CD14-positive monocyte (primary cell): ENCODE measurements around the gene PDXP. TPM values are rescaled to one million over a fixed set of nuclear protein-coding genes. Genes with fewer than 3 reads are reported as not detected.

Experiments
- DNase-seq, 3 donors: peaks; one replicate each; pipeline ENCODE4 v3.0.0-alpha.2; 2011 to 2022
- H2AFZ ChIP-seq: 2 replicates; pipeline ENCODE4 v1.6.0; 2012; ENCODE audit warnings: mild to moderate bottlenecking, low read depth, low read length, inconsistent platforms; ENCODE audit not compliant: insufficient read depth, poor library complexity, severe bottlenecking
- H3K27ac ChIP-seq, 2 donors: 1 replicate in 1 of 2; 2 replicates in 1 of 2; pipeline ENCODE4 v1.5.1; 2012 to 2013; ENCODE audit warnings: low read length in 2 of 2, control low read depth in 1 of 2, inconsistent platforms in 1 of 2, low read depth in 1 of 2, mild to moderate bottlenecking in 1 of 2
- H3K27me3 ChIP-seq, 2 donors: one replicate each; pipeline versions ENCODE4 v1.6.0 to v1.6.1; 2011 to 2013; ENCODE audit warnings: low read length in 2 of 2; ENCODE audit not compliant: control insufficient read depth in 2 of 2, insufficient read depth in 2 of 2
- H3K36me3 ChIP-seq, 2 donors: replicated peaks in 1 of 2; 1 replicate in 1 of 2; 2 replicates in 1 of 2; pipeline versions ENCODE4 v1.5.1 to v1.6.1; 2012 to 2013; ENCODE audit warnings: low read length in 2 of 2, control low read depth in 1 of 2, inconsistent platforms in 1 of 2, mild to moderate bottlenecking in 1 of 2; ENCODE audit not compliant: insufficient read depth in 2 of 2, control insufficient read depth in 1 of 2
- H3K4me1 ChIP-seq, 2 donors: 1 replicate in 1 of 2; 2 replicates in 1 of 2; pipeline versions ENCODE4 v1.5.1 to v1.6.1; 2012 to 2013; ENCODE audit warnings: low read length in 2 of 2, control low read depth in 1 of 2, inconsistent platforms in 1 of 2, mild to moderate bottlenecking in 1 of 2, moderate library complexity in 1 of 2; ENCODE audit not compliant: insufficient read depth in 2 of 2, control insufficient read depth in 1 of 2
- H3K4me2 ChIP-seq: replicated peaks from 2 replicates; pipeline ENCODE3; 2012; ENCODE audit warnings: low read length, moderate library complexity, mild to moderate bottlenecking; ENCODE audit not compliant: poor library complexity, severe bottlenecking; ENCODE audit errors: extremely low read depth
- H3K4me3 ChIP-seq, 3 experiments: fragments of 200-600 bp in 1 of 3; sonication (generic) in 1 of 3; replicated peaks in 1 of 3; 1 replicate in 2 of 3; 2 replicates in 1 of 3; pipeline ENCODE4 v1.5.1; 2011 to 2013; ENCODE audit warnings: low read length in 3 of 3, mild to moderate bottlenecking in 3 of 3, control low read depth in 2 of 3, low read depth in 2 of 3, inconsistent platforms in 1 of 3, moderate library complexity in 1 of 3
- H3K79me2 ChIP-seq: 2 replicates; pipeline ENCODE4 v1.6.0; 2012; ENCODE audit warnings: mild to moderate bottlenecking, control low read depth, inconsistent platforms, low read length, moderate library complexity; ENCODE audit not compliant: insufficient read depth
- H3K9ac ChIP-seq: 2 replicates; pipeline ENCODE4 v1.6.0; 2017; ENCODE audit warnings: low read length, mild to moderate bottlenecking; ENCODE audit not compliant: insufficient read depth, poor library complexity, severe bottlenecking
- H3K9me3 ChIP-seq, 2 donors: replicated peaks in 1 of 2; 1 replicate in 1 of 2; 2 replicates in 1 of 2; pipeline versions ENCODE4 v1.5.1 to v1.6.1; 2012 to 2013; ENCODE audit warnings: low read length in 2 of 2, control low read depth in 1 of 2; ENCODE audit not compliant: control insufficient read depth in 1 of 2, insufficient read depth in 1 of 2
- H4K20me1 ChIP-seq: 2 replicates; pipeline ENCODE4 v1.6.0; 2012; ENCODE audit warnings: mild to moderate bottlenecking, low read length, control low read depth, moderate library complexity; ENCODE audit not compliant: insufficient read depth
- H3K27ac Mint-ChIP-seq, 7 donors: one replicate each; pipeline ENCODE4 v1.8.0; 2020; ENCODE audit warnings: mild to moderate bottlenecking in 7 of 7, mixed read lengths in 7 of 7, moderate library complexity in 6 of 7, inconsistent platforms in 2 of 7
- H3K27me3 Mint-ChIP-seq, 3 donors: one replicate each; pipeline ENCODE4 v1.8.0; 2021 to 2022; ENCODE audit warnings: low read depth in 3 of 3, mild to moderate bottlenecking in 3 of 3, mixed read lengths in 3 of 3, moderate library complexity in 3 of 3, inconsistent platforms in 1 of 3
- H3K36me3 Mint-ChIP-seq, 2 donors: one replicate each; pipeline ENCODE4 v1.8.0; 2020; ENCODE audit warnings: mixed read lengths in 2 of 2, inconsistent platforms in 1 of 2, mild to moderate bottlenecking in 1 of 2
- H3K4me1 Mint-ChIP-seq: one replicate; pipeline ENCODE4 v1.8.0; 2020; ENCODE audit warnings: mild to moderate bottlenecking, mixed read lengths
- H3K4me3 Mint-ChIP-seq, 2 donors: one replicate each; pipeline ENCODE4 v1.8.0; 2020; ENCODE audit warnings: mild to moderate bottlenecking in 2 of 2, mixed read lengths in 2 of 2, moderate library complexity in 1 of 2
- H3K9me3 Mint-ChIP-seq, 7 donors: one replicate each; pipeline ENCODE4 v1.8.0; 2020 to 2022; ENCODE audit warnings: mixed read lengths in 7 of 7, mild to moderate bottlenecking in 6 of 7, moderate library complexity in 6 of 7, inconsistent platforms in 2 of 7
- CTCF ChIP-seq: fragments of 200-600 bp; IDR thresholded peaks from one replicate; pipeline ENCODE4 v1.8.0; 2022; ENCODE audit warnings: antibody characterized with exemption, mild to moderate bottlenecking
- WGBS: methylation state at CpG from one replicate; pipeline ENCODE4 v1.1.5; 2013; ENCODE audit warnings: missing lambda C conversion rate; ENCODE audit not compliant: insufficient coverage; 5-methylcytosine and 5-hydroxymethylcytosine counted together
- intact Hi-C, 2 donors: fragments of 100-400 bp; cut with micrococcal nuclease; formaldehyde crosslinking; loops; one replicate each; pipeline versions ENCODE4 v1.15.0 to v1.15.1; 2023
- polyA plus RNA-seq, 3 donors: library from polyadenylated mRNA; depleted of rRNA in 1 of 3; unstranded in 2 of 3; stranded (reverse) in 1 of 3; fragments of 300-500 nt in 2 of 3; fragments of >200 nt in 1 of 3; fragmentation: Illumina TruSeq in 2 of 3; gene quantifications; 1 replicate in 2 of 3; 2 replicates in 1 of 3; pipeline ENCODE4 v1.2.3, GENCODE V29; 2012 to 2021

PDXP gene
- polyA plus RNA-seq, 3 donors = 1.0 to 4.7 (median 4.3) TPM

DNA sequence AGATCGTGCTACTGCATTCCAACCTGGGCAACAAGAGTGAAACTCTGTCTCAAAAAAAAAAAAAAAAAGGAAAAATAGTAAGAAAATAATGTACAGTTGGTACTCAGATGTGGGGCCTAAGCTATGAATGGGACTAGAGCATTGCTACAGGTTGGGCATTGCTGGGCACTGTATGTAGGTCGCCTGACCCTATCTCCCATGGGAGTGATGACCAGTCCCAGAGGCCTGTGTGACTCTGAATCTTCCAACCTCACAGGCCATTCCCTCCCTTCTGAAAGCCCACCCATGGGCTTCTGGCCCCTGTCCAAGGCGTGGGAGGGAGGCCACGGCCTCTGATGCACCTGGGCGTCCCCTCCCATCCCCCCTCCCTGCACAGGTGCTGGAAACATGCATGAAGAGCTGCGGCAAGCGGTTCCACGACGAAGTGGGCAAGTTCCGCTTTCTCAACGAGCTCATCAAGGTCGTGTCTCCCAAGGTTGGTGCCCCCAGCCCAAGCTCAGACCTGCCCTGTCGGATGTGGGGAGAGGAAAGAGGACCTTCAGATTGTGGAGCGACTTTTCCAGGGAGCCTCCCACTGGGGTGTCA lies 40.4 kb upstream of the PDXP start:
- Histone ChIP-seq H3K27ac (no peak overlapping the region), H3K79me2 (peaks cover 1% of the 10 kb centered on the region), H3K4me1 (no peaks in the 10 kb centered on the region), H3K9me3 (no peaks in the 10 kb centered on the region), H3K4me2 (no peak overlapping the region), H3K27me3 (no peaks in the 10 kb centered on the region), H4K20me1 (peaks cover 6% of the 10 kb centered on the region), H3K9ac (no peak overlapping the region), H3K4me3 (no peak overlapping the region), H3K36me3 (peaks cover 71 to 87% of the 10 kb centered on the region in 2 donors), H2AFZ (no peak overlapping the region)
- H3K4me1 Mint-ChIP-seq = peaks cover 2% of the 10 kb centered on the region
- peaks cover 0 to 1% (median 0%) of the 10 kb centered on the region in 3 donors for H3K27me3 Mint-ChIP-seq
- peaks cover 69 to 95% of the 10 kb centered on the region in 2 donors for H3K36me3 Mint-ChIP-seq
- intact Hi-C loops = no loop called here
- no peak for TF ChIP-seq CTCF
- no peak overlapping the region for H3K4me3 Mint-ChIP-seq
- H3K9me3 Mint-ChIP-seq = no peaks in the 10 kb centered on the region
- WGBS = 96% methylated on average over 10 of the region's 14 CpGs
- peak overlapping the region in 2 of 7 donors; percentile 20 to 45 for H3K27ac Mint-ChIP-seq
- DNase-seq = peak in 1 of 3 donors; percentile 9

GRCh38 chr22:37618674-37619073 lies 39.8 kb upstream of the PDXP start:
- Mint-ChIP-seq H3K36me3 (peaks cover 69 to 92% of the 10 kb centered on the region in 2 donors), H3K27me3 (peaks cover 0 to 1% (median 0%) of the 10 kb centered on the region in 3 donors), H3K9me3 (no peaks in the 10 kb centered on the region), H3K4me1 (peaks cover 1% of the 10 kb centered on the region), H3K27ac (peak overlapping the region in 3 of 7 donors; percentile 20 to 45 (median 37)), H3K4me3 (no peak overlapping the region)
- no peak for DNase-seq
- Histone ChIP-seq H2AFZ (no peak overlapping the region), H4K20me1 (peaks cover 9% of the 10 kb centered on the region), H3K9me3 (no peaks in the 10 kb centered on the region), H3K9ac (no peak overlapping the region), H3K4me3 (no peak overlapping the region), H3K4me1 (peaks cover 1 to 2% of the 10 kb centered on the region in 2 donors), H3K79me2 (no peaks in the 10 kb centered on the region), H3K4me2 (no peak overlapping the region), H3K36me3 (peaks cover 73 to 89% of the 10 kb centered on the region in 2 donors), H3K27me3 (no peaks in the 10 kb centered on the region), H3K27ac (no peak overlapping the region)
- TF ChIP-seq CTCF = no peak
- intact Hi-C loops = no loop called here
- WGBS = 97% methylated on average over 6 of the region's 6 CpGs
